AG10803 (cell line): ENCODE data around the gene CACNG6.

ENCODE experiments used
- DNase-seq: peaks from one replicate; pipeline ENCODE4 v3.0.0; 2010; ENCODE audit warnings: low read depth
- H3K4me3 ChIP-seq: 2 replicates; pipeline ENCODE4 v1.5.1; 2011; ENCODE audit warnings: mild to moderate bottlenecking, low read length, control low read depth
- CTCF ChIP-seq: conservative IDR thresholded peaks from 2 replicates; pipeline ENCODE4 v1.5.1; 2011; ENCODE audit warnings: mild to moderate bottlenecking, low read length, control low read depth, inconsistent platforms

Gene CACNG6

GRCh38 chr19:53999694-54000093 lies 8.3 kb downstream of the CACNG6 start:
- no peak overlapping the region for H3K4me3 ChIP-seq
- no peak for TF ChIP-seq CTCF
- DNase-seq: no peak

- TF ChIP-seq CTCF: no peak
- H3K4me3 ChIP-seq: no peak overlapping the region
- DNase-seq: no peak
Measured at GRCh38 chr19:54001496-54001895, 10.1 kb downstream of the CACNG6 start.

GRCh38 chr19:54002495-54003315 lies 11.3 kb downstream of the CACNG6 start:
- no peak for DNase-seq
- no peak for TF ChIP-seq CTCF
- H3K4me3 ChIP-seq: no peak overlapping the region

- TF ChIP-seq CTCF: no peak; the same call in 1 of the 2 replicates
- H3K4me3 ChIP-seq: no peak overlapping the region
- DNase-seq: no peak
Measured at GRCh38 chr19:54009440-54009839, 18.0 kb downstream of the CACNG6 start.

- H3K4me3 ChIP-seq: no peak overlapping the region
- DNase-seq: no peak
- TF ChIP-seq CTCF: no peak
Measured at GRCh38 chr19:54010474-54010873, 19.0 kb downstream of the CACNG6 start.

- TF ChIP-seq CTCF: no peak
- no peak overlapping the region for H3K4me3 ChIP-seq
- DNase-seq: no peak
Measured at GRCh38 chr19:54011507-54012211, 20.2 kb downstream of the CACNG6 start.

GRCh38 chr19:54013866-54014265 lies 22.4 kb downstream of the CACNG6 start:
- no peak for TF ChIP-seq CTCF
- H3K4me3 ChIP-seq: no peak overlapping the region
- no peak for DNase-seq
